ENCODE measurements around the gene PLEKHJ1.

PLEKHJ1 gene

DNA sequence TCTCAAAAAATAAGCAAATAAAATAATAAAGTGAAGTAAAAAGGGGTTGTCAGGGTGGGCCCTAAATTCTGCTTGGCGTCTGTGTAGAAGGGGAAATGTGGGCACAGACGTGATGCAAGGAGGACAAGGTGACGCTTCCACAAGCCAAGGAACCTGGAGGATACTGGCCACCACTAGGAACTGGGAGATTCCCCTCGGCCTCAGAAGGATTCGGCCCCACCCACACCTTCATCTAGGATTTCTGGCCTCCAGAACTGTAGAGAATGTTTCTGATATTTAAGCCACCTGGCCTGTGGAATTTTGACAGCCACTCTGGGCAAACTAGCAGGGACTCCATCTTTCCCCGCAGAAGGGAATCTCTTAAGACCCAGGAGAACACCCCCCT, 1.1 kb downstream of the PLEKHJ1 start:
- no peak for DNase-seq (ENCODE audit: low spot score)

- DNase-seq (ENCODE audit: low spot score): no peak
These were observed 2.4 kb downstream of the PLEKHJ1 start for GRCh38 chr19:2233601-2234280.

DNA sequence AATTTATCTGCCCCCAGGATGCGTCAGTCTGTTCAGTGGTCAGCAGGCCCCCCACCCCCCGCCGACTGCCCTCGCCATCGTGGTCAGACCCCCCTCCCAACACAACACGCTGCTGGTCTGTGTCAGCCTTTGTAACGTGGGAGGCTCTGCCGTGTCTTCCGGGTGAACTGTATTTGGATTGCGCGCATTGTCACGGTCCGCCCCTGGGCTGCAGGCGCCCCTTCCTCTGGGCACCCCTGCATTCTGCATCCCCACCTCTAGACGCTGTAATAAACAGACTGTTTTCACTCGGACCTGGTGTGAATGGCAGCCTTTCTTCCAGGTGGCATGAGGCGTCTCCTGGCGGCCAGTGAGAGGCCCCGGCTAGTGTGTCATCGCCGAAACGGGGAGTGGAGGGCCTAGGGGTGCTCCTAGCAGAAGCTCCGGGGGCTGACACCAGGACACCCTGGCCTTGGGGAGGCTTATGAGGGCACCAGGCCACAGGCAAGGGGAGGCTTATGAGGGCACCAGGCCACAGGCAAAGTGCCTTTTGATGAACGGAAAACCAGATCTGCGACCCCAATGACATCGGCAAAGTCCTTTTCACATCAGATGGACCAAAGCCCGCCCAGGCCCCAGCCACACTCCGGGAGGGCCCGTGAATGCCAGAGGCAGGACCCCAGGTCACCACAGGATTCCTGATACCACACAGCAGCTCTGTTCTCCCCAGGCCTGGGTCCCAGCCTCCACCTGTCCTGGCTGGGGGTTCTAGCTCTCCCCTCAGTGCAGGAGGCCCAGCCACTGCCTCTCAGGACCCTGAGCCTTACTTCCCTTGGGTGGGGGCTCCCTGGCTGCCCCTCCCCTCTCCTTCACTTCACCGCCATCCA, 3.6 kb downstream of the PLEKHJ1 start:
- DNase-seq (ENCODE audit: low spot score): no peak

- DNase-seq (ENCODE audit: low spot score): no peak
These were observed 4.4 kb downstream of the PLEKHJ1 start for GRCh38 chr19:2231621-2232221.

- DNase-seq (ENCODE audit: low spot score): no peak
These were observed 5.2 kb downstream of the PLEKHJ1 start for GRCh38 chr19:2230807-2231533.

DNA sequence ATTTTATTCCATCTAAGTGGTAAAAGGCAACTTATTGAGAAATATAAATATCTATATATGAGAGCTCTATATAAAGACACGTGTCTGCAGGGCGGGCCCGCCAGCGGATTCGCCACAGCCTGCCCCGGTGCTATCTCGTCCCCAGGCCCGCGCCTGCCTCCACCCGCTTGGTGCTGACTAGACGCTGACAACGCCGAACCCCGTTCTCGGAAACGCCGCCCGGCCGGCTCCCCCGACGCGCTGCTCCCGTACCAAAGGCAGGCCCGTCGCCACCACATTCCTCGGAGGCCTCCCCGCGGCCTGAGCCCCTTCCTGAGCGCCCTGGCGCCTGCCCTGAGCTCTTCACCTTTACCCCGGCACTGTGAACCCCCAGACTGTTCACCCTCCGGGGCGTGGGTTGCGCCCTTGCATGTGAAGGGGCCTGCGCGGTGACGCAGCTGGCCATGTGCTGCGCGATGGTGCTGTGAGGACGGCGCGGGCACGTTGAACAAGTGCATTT, 6.0 kb downstream of the PLEKHJ1 start:
- no peak for DNase-seq (ENCODE audit: low spot score)

DNA sequence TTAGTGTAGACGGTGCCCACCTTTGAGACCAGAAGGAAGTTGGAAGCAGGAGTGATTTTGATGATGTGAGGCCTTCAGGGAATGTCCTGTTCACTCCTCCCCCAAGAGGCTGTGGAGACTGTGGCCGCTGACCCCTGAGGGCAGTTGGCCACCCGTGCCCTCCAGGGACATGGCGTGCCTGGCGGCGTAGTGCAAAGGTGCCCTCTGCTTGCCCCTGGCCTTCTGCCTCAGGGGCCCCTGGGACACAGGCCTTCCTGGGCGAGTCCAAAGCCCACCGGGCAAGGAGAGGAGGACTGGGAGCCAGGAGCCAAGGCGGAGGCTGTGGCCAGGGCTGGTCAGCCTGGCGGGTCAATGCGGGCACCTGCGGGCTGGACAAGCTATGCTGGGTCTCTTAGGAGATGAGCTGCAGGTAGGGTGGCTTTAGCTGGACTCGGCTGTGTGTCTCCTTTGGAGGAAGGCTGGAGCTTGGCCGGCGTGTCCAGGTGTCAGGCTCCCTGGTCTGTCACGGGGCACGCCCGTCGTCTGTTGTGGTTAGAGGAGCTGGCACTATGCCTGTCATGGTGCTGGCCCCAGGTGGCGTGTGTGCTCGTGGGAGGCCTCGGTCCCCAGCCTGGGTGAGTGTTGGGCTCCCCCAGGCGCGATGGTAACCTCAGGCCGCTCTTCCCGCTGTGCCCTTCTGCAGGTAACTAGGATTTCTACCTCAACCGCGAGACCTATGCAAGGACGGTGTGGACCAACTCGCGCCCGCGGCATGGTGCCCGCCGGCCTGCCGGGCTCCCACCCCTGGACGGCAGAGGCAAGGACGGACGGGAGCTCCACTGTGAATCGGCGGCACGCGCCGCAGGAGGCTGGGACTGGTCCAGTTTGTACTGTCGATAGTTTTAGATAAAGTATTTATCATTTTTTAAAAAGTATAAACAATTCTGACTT, 6.8 kb downstream of the PLEKHJ1 start:
- no peak for DNase-seq (ENCODE audit: low spot score)

DNA sequence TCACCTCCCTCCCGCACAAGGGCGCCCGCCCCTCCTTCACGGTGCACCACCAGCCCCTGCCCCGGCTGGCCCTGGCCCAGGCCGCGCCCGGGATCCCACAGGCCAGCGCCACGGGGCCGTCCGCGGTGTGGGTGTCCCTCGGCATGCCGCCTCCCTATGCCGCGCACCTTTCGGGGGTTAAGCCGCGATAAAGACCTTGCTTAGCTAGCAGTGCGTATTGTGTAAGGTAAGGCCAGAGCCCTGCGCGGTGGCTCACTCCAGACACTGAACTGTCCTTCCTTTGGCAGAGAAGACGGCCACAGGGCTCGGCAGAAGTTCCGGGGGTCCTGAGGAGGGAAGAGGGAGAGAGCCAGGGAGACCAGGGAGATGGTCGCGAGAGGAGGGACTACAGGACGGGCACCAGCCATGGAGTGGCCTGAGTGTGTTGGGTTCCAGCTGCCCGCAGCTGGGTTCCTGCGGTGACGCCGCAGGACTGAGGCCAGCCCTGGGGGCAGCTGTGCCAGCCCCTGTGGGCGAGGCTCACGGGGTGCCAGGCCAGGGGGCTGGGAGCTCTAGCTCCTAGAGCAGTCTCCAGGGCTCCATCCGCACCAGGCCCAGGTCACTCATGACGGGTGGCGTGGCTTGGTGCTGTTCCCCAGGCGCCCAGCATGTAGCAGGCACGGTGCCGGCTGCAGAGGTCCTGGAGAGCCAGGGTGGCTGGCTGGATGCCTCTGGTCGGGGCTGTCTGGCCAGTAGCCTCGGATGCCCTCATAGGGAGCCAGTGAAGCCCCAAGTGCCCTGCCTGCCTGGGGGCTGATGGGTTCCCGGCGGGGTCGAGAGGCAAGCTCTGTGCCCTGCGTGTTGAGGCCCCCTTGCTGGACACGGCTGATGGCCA, 7.7 kb downstream of the PLEKHJ1 start:
- no peak for DNase-seq (ENCODE audit: low spot score)

DNA sequence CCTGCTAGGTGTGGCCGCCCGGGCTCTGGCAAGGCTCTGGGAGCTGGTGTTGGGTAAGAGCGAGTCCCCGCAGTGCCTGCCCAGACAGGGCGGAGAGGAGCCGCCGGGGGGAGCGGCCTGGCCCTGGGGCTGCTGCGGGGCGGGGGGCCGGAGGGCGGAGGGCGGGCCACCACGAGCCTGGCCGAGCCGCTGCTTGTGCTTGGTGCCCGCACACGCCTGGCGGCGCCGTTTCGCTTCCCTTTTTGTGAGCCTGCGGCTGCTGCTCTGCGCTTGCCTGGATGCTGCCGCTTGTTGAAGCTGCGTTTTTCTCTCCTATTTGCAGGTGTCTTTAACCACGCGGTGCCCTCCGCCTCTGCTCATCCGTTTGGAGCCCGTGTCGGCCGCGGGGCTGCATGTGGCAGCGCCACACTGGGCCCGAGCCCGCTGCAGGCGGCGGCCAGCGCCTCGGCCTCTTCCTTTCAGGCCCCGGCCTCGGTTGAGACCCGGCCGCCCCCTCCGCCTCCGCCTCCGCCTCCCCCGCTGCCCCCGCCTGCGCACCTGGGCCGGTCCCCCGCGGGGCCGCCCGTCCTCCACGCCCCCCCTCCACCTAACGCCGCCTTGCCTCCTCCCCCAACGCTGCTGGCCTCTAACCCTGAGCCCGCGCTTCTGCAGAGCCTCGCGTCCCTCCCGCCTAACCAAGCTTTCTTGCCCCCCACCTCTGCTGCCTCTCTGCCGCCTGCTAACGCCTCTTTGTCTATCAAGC, 8.5 kb downstream of the PLEKHJ1 start:
- DNase-seq (ENCODE audit: low spot score): no peak

DNA sequence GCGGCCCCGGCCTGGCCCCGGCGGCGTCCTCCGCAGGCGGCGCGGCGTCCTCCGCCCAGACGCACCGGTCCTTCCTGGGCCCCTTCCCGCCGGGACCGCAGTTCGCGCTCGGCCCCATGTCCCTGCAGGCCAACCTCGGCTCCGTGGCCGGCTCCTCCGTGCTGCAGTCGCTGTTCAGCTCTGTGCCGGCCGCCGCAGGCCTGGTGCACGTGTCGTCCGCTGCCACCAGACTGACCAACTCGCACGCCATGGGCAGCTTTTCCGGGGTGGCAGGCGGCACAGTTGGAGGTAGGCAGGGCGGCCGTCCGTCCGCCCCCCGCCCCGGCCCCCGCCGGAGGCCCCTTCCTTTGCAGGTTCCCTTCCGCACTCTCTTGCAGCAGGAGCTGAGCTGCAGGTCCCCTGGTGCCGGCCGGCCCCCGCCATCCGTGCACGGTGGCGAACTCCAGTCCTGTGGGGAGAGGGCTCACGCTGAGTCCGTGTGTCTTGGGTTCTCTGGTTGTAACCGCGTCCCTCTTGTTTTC, 9.2 kb downstream of the PLEKHJ1 start:
- DNase-seq (ENCODE audit: low spot score): no peak

GRCh38 chr19:2226051-2226839, 9.9 kb downstream of the PLEKHJ1 start:
- DNase-seq (ENCODE audit: low spot score): no peak

- DNase-seq (ENCODE audit: low spot score): no peak
These were observed 10.6 kb downstream of the PLEKHJ1 start for GRCh38 chr19:2225415-2226050.

GRCh38 chr19:2224754-2225349, 11.3 kb downstream of the PLEKHJ1 start:
- DNase-seq (ENCODE audit: low spot score): no peak

DNA sequence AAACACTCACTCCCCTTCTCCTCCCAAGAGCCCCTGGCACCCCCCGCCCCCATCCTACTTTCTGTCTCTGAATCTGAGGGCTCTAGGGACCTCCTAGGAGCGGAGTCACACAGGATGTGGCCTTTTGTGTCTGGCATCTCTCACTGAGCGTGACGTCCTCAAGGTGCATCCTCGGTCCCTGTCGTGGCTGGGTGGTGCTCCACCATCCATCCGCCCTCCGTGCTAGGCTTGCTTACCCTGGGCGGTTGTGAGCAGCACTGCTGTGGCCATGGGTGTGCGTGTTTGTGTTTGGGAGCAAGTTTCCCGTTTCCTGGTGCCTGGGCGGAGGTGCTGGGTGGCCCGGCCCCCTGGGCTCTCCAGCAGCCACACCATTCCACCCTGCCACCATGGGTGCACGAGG, 12.2 kb downstream of the PLEKHJ1 start:
- DNase-seq (ENCODE audit: low spot score): no peak

DNA sequence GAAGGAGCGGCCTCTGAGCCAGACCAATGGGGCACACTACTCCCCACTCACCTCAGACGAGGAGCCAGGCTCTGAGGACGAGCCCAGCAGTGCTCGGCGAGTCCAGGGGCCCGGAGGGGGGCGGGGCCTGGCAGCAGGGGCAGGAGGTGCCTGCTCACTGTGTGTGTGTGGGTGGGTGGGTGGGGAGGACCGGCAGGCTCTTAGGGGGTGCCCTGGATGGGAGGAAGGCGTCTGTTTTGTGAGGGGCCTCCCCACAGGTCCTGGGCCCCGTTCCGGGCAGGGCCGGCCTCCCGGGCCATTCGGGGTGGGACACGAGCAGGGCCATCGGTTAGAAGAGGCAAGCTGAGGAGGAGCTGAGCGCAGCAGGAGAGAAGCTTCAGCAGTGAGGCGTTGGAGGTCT, 12.7 kb downstream of the PLEKHJ1 start:
- DNase-seq (ENCODE audit: low spot score): no peak

GRCh38 chr19:2221918-2222317, 14.2 kb downstream of the PLEKHJ1 start:
- no peak for DNase-seq (ENCODE audit: low spot score)

- no peak for DNase-seq (ENCODE audit: low spot score)
These were observed 14.8 kb downstream of the PLEKHJ1 start for GRCh38 chr19:2221250-2221831.

Data from kidney capillary endothelial cell (primary cell).